ENCODE results near the gene OR12D2. TPM values are rescaled to one million over a fixed set of nuclear protein-coding genes. Genes with fewer than 3 reads are reported as not detected.
"Not testable (repeated sequence)": the region's sequence is repeated elsewhere in the genome, so short reads cannot be mapped to it uniquely, and the experiment has no call there.

The OR12D2 gene
- total RNA-seq (2014; rRNA removed; shearing (Covaris generic)) = not detected in 2 replicates
- total RNA-seq (2022) = not detected in 2 replicates
- Bru-seq, nascent RNA = not detected
- BruChase-seq, experiment 1, labeled RNA remaining after a 6-hour chase = percentile 15 among the genes with signal in this experiment
- percentile 16 among the genes with signal in this experiment for BruChase-seq, experiment 2, labeled RNA remaining after a 2-hour chase
- long read RNA-seq = 0 reads

- H3K4me3 ChIP-seq (ENCODE audit: low read depth, low read length, poor library complexity, severe bottlenecking) = no peak within 1 kb of the TSS
- BruUV-seq (replicated peaks) = no TSS peak
- no peaks in the 10 kb centered on the region for H3K79me2 ChIP-seq (ENCODE audit: insufficient read depth, low read depth, low read length)
- H3K9me2 ChIP-seq (ENCODE audit: insufficient read depth, low read length) = no peaks in the 10 kb centered on the region
- ChIA-PET CTCF (ENCODE audit: unreplicated experiment) (no interaction called here), POLR2A (no interaction called here)
- H4K20me1 ChIP-seq (ENCODE audit: insufficient read depth, low read length) = no peaks in the 10 kb centered on the region
- no peak within 1 kb of the TSS for H3K27ac ChIP-seq (ENCODE audit: low read depth, low read length, poor library complexity, severe bottlenecking)
- intact Hi-C loops (cut with micrococcal nuclease; ENCODE audit: unreplicated experiment) = no loop called here
- H3K9me3 ChIP-seq (ENCODE audit: low read length) = no peaks in the 10 kb centered on the region
- H3K36me3 ChIP-seq (ENCODE audit: insufficient read depth, low read length) = no peaks in the 10 kb centered on the region
- TF ChIP-seq, protein P1, sequence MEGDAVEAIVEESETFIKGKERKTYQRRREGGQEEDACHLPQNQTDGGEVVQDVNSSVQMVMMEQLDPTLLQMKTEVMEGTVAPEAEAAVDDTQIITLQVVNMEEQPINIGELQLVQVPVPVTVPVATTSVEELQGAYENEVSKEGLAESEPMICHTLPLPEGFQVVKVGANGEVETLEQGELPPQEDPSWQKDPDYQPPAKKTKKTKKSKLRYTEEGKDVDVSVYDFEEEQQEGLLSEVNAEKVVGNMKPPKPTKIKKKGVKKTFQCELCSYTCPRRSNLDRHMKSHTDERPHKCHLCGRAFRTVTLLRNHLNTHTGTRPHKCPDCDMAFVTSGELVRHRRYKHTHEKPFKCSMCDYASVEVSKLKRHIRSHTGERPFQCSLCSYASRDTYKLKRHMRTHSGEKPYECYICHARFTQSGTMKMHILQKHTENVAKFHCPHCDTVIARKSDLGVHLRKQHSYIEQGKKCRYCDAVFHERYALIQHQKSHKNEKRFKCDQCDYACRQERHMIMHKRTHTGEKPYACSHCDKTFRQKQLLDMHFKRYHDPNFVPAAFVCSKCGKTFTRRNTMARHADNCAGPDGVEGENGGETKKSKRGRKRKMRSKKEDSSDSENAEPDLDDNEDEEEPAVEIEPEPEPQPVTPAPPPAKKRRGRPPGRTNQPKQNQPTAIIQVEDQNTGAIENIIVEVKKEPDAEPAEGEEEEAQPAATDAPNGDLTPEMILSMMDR (conservative IDR thresholded peaks at IDR 0.05; ENCODE audit: low read length) = no peak
- no peak for TF ChIP-seq EZH2phosphoT487 (IDR thresholded peaks at IDR 0.05; ENCODE audit: borderline replicate concordance, low read depth, low read length)
- no peak within 1 kb of the TSS for H2AFZ ChIP-seq (ENCODE audit: low read length)
- no peaks in the 10 kb centered on the region for H3K4me1 ChIP-seq (ENCODE audit: insufficient read depth, low read length, poor library complexity, severe bottlenecking)
- DNase-seq (ENCODE audit: low spot score) = no peak
- no peak within 1 kb of the TSS for H3K4me2 ChIP-seq (ENCODE audit: low read length)
These were observed at the start of gene OR12D2 for GRCh38 chr6:29395331-29395730. TSS of gene OR12D2 (plus strand) at chr6:29395631. CDS start at chr6:29396700, 1,069 bp downstream.

GRCh38 chr6:29349348-29349747 is 46.1 kb upstream of the OR12D2 start:
- BruUV-seq (replicated peaks); H3K27ac ChIP-seq (ENCODE audit: low read depth, low read length, poor library complexity, severe bottlenecking); intact Hi-C loops (cut with micrococcal nuclease; ENCODE audit: unreplicated experiment); H3K4me3 ChIP-seq (ENCODE audit: low read depth, low read length, poor library complexity, severe bottlenecking); DNase-seq (ENCODE audit: low spot score); CTCF ChIA-PET (ENCODE audit: unreplicated experiment); H2AFZ ChIP-seq (ENCODE audit: low read length); H3K4me1 ChIP-seq (ENCODE audit: insufficient read depth, low read length, poor library complexity, severe bottlenecking); H3K9me2 ChIP-seq (ENCODE audit: insufficient read depth, low read length); H4K20me1 ChIP-seq (ENCODE audit: insufficient read depth, low read length); H3K79me2 ChIP-seq (ENCODE audit: insufficient read depth, low read depth, low read length); H3K4me2 ChIP-seq (ENCODE audit: low read length); H3K9me3 ChIP-seq (ENCODE audit: low read length); H3K36me3 ChIP-seq (ENCODE audit: insufficient read depth, low read length): not testable (repeated sequence)
- POLR2A ChIA-PET = interaction anchor here (0.5 kb wide), 1 partner anchor 78 kb away, joined by 3 read pairs; no protein-coding TSS in a partner anchor

DNA sequence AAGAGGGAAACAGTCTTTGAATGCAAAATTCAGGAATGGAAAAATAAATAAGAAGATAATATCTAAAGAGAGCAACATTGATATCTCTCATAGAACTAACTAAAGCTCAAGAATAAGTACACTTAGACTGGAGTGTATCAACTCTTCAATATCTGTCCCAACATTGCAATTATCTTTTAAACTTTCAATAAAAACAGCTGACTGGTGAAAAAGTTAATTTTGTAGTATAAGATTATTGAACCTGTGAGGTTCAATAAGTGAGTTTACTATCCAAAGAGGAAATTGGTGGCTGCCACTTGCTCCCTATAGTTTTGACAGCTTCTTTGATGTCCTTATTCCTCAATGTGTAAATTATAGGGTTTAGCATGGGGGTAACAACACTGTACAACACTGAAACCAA is 40.5 kb upstream of the OR12D2 start:
- Histone ChIP-seq H2AFZ (ENCODE audit: low read length) (no peak overlapping the region), H4K20me1 (ENCODE audit: insufficient read depth, low read length) (no peaks in the 10 kb centered on the region), H3K4me2 (ENCODE audit: low read length) (no peak overlapping the region), H3K4me1 (ENCODE audit: insufficient read depth, low read length, poor library complexity, severe bottlenecking) (no peaks in the 10 kb centered on the region), H3K4me3 (ENCODE audit: low read depth, low read length, poor library complexity, severe bottlenecking) (no peak overlapping the region), H3K27ac (ENCODE audit: low read depth, low read length, poor library complexity, severe bottlenecking) (no peak overlapping the region), H3K79me2 (ENCODE audit: insufficient read depth, low read depth, low read length) (no peaks in the 10 kb centered on the region), H3K9me3 (ENCODE audit: low read length) (no peaks in the 10 kb centered on the region), H3K36me3 (ENCODE audit: insufficient read depth, low read length) (no peaks in the 10 kb centered on the region), H3K9me2 (ENCODE audit: insufficient read depth, low read length) (no peaks in the 10 kb centered on the region)
- intact Hi-C loops (cut with micrococcal nuclease; ENCODE audit: unreplicated experiment) = no loop called here
- BruUV-seq (replicated peaks) = no TSS peak
- no peak for DNase-seq (ENCODE audit: low spot score)
- ChIA-PET CTCF (ENCODE audit: unreplicated experiment) (no interaction called here), POLR2A (no interaction called here)
- TF ChIP-seq, protein P1 (conservative IDR thresholded peaks at IDR 0.05; ENCODE audit: low read length) = no peak
- TF ChIP-seq EZH2phosphoT487 (IDR thresholded peaks at IDR 0.05; ENCODE audit: borderline replicate concordance, low read depth, low read length) = no peak
